PC-9 (cell line): ENCODE results near the gene SLC6A19. TPM values are rescaled to one million over a fixed set of nuclear protein-coding genes. Genes with fewer than 3 reads are reported as not detected.
"Not testable (repeated sequence)": the region's sequence is repeated elsewhere in the genome, so short reads cannot be mapped to it uniquely, and the experiment has no call there.

ENCODE experiments used
- BruUV-seq: library from RNA; stranded (reverse); fragments of 400-500 nt; replicated peaks from 2 replicates; lab custom pipeline; 2021; lab: Mats Ljungman, UMichigan
- CTCF ChIA-PET: fragments of 300-600 bp; sonication (Branson Sonifier 250); formaldehyde crosslinking; loops from one replicate; lab custom pipeline; 2022; ENCODE audit warnings: antibody characterized with exemption; lab: Charles Lee
- POLR2A ChIA-PET: fragments of 300-600 bp; sonication (Branson Sonifier 250); formaldehyde crosslinking; loops from one replicate; lab custom pipeline; 2022; ENCODE audit warnings: antibody characterized with exemption; ENCODE audit not compliant: unreplicated experiment; lab: Charles Lee
- DNase-seq, 2 experiments: peaks; one replicate each; pipeline versions ENCODE4 v3.0.0 to v3.0.0-alpha.2; 2015 to 2022; ENCODE audit warnings: mixed read lengths in 1 of 2
- H2AFZ ChIP-seq: fragments of 200-600 bp; sonication (generic); 2 replicates; pipeline ENCODE4 v1.8.1; 2017; ENCODE audit warnings: antibody characterized with exemption
- H3F3A ChIP-seq: fragments of 200-600 bp; sonication (generic); 2 replicates; pipeline ENCODE4 v1.8.1; 2017; ENCODE audit warnings: antibody characterized with exemption, mild to moderate bottlenecking, low read depth; ENCODE audit not compliant: insufficient read depth
- H3K27ac ChIP-seq: fragments of 200-600 bp; sonication (generic); 2 replicates; pipeline ENCODE4 v1.6.1; 2016; ENCODE audit warnings: mixed run types
- H3K27me3 ChIP-seq: fragments of 200-600 bp; sonication (generic); 2 replicates; pipeline ENCODE4 v1.6.1; 2016; ENCODE audit warnings: low read depth, mixed run types; ENCODE audit not compliant: insufficient read depth
- H3K36me3 ChIP-seq: fragments of 200-600 bp; sonication (generic); 2 replicates; pipeline ENCODE4 v1.6.1; 2016; ENCODE audit warnings: low read depth, mixed run types
- H3K4me1 ChIP-seq: fragments of 200-600 bp; sonication (generic); replicated peaks from 2 replicates; pipeline ENCODE4 v1.6.1; 2016; ENCODE audit warnings: mixed run types; ENCODE audit not compliant: insufficient read depth
- H3K4me2 ChIP-seq: fragments of 200-600 bp; sonication (generic); 2 replicates; pipeline ENCODE4 v1.6.1; 2017; ENCODE audit warnings: mixed run types
- H3K4me3 ChIP-seq: fragments of 200-600 bp; sonication (generic); 2 replicates; pipeline ENCODE4 v1.6.1; 2016; ENCODE audit warnings: mixed run types
- H3K79me2 ChIP-seq: fragments of 200-600 bp; sonication (generic); 2 replicates; pipeline ENCODE4 v1.6.1; 2017; ENCODE audit warnings: low read depth, mixed run types
- H3K9me2 ChIP-seq: fragments of 200-600 bp; sonication (generic); 2 replicates; pipeline ENCODE4 v1.8.1; 2017; ENCODE audit warnings: mild to moderate bottlenecking; ENCODE audit not compliant: insufficient read depth
- H3K9me3 ChIP-seq: fragments of 200-600 bp; sonication (generic); 2 replicates; pipeline ENCODE4 v1.8.1; 2016; ENCODE audit warnings: low read depth; ENCODE audit not compliant: insufficient read depth
- H4K20me1 ChIP-seq: fragments of 200-600 bp; sonication (generic); 2 replicates; pipeline ENCODE4 v1.8.1; 2017; ENCODE audit not compliant: insufficient read depth
- CTCF ChIP-seq: fragments of 200-600 bp; sonication (generic); conservative IDR thresholded peaks from 2 replicates; pipeline ENCODE4 v1.6.1; 2017; ENCODE audit warnings: mixed run types, antibody characterized with exemption, mild to moderate bottlenecking, moderate library complexity
- EZH2 ChIP-seq: fragments of 200-600 bp; sonication (generic); IDR thresholded peaks from 2 replicates; pipeline ENCODE4 v1.8.0; 2017; ENCODE audit warnings: antibody characterized with exemption, low read depth
- intact Hi-C: fragments of 100-400 bp; cut with micrococcal nuclease; formaldehyde crosslinking; loops from one replicate; pipeline ENCODE4 v1.10.0; 2022; ENCODE audit not compliant: unreplicated experiment
- total RNA-seq: library from RNA; stranded (reverse); gene quantifications from 2 replicates; pipeline ENCODE4 v1.2.3, GENCODE V29; 2021

SLC6A19 gene
- total RNA-seq, 1 experiment from 2014 or later = not detected

GRCh38 chr5:1156754-1157460 is 44.5 kb upstream of the SLC6A19 start:
- H3K27ac ChIP-seq = no peak overlapping the region
- H3K4me3 ChIP-seq = no peak overlapping the region
- no peaks in the 10 kb centered on the region for H3K9me3 ChIP-seq
- H3K36me3 ChIP-seq = no peaks in the 10 kb centered on the region
- H3K79me2 ChIP-seq = no peaks in the 10 kb centered on the region
- TF ChIP-seq CTCF (no peak), EZH2 (no peak)
- no peak for DNase-seq
- H3K4me1 ChIP-seq = peaks cover 17% of the 10 kb centered on the region
- ChIA-PET POLR2A (no interaction called here), CTCF (no interaction called here)
- BruUV-seq = no TSS peak
- peaks cover 26% of the 10 kb centered on the region for H3K27me3 ChIP-seq
- intact Hi-C loops = no loop called here
- no peak overlapping the region for H3K4me2 ChIP-seq
- peaks cover 4% of the 10 kb centered on the region; the same call in 1 of the 2 replicates for H4K20me1 ChIP-seq
- no peaks in the 10 kb centered on the region for H3K9me2 ChIP-seq
- peaks cover 19% of the 10 kb centered on the region for H3F3A ChIP-seq
- H2AFZ ChIP-seq = no peak overlapping the region

- peaks cover 21% of the 10 kb centered on the region; the same call in 1 of the 2 replicates for H3K27me3 ChIP-seq
- H3K9me3 ChIP-seq, H3K36me3 ChIP-seq, CTCF ChIA-PET, DNase-seq, H3K79me2 ChIP-seq, H3K9me2 ChIP-seq, intact Hi-C loops, H3K4me2 ChIP-seq, BruUV-seq, H3K27ac ChIP-seq, H2AFZ ChIP-seq, POLR2A ChIA-PET, H4K20me1 ChIP-seq, H3K4me3 ChIP-seq: not testable (repeated sequence)
- H3K4me1 ChIP-seq = peaks cover 14% of the 10 kb centered on the region
- H3F3A ChIP-seq = peaks cover 24% of the 10 kb centered on the region
These were observed 43.9 kb upstream of the SLC6A19 start for GRCh38 chr5:1157461-1157986.

- Histone ChIP-seq H3K27me3 (0 out of 2 replicates have a peak, but pooled peaks cover 11% of the 10 kb centered on the region), H3K79me2 (no peaks in the 10 kb centered on the region), H3K9me3 (no peaks in the 10 kb centered on the region), H2AFZ (no peak overlapping the region), H3K27ac (no peak overlapping the region), H3K4me3 (no peak overlapping the region), H3K4me2 (no peak overlapping the region), H3K36me3 (no peaks in the 10 kb centered on the region), H4K20me1 (peaks cover under 1% of the 10 kb centered on the region; the same call in 1 of the 2 replicates), H3K4me1 (peaks cover 12% of the 10 kb centered on the region), H3F3A (peaks cover 21% of the 10 kb centered on the region), H3K9me2 (no peaks in the 10 kb centered on the region)
- intact Hi-C loops = no loop called here
- no peak for TF ChIP-seq EZH2
- no peak for TF ChIP-seq CTCF
- POLR2A ChIA-PET = no interaction called here
- CTCF ChIA-PET = interaction anchor here (0.7 kb wide), 1 partner anchor 130 kb away, joined by 3 read pairs; no protein-coding TSS in a partner anchor
- DNase-seq = no peak
- no TSS peak for BruUV-seq
These were observed 42.6 kb upstream of the SLC6A19 start for GRCh38 chr5:1158647-1159340.
